H1 (cell line): Measurements from ENCODE around the gene OR2T34. TPM values are rescaled to one million over a fixed set of nuclear protein-coding genes. Genes with fewer than 3 reads are reported as not detected.

Experiments
- FOSL1 ChIP-seq: IDR thresholded peaks from 2 replicates; pipeline ENCODE4 v1.6.1; 2011; ENCODE audit warnings: mild to moderate bottlenecking, low read depth, low read length, moderate library complexity; ENCODE audit not compliant: insufficient read depth
- GABPA ChIP-seq: IDR thresholded peaks from 2 replicates; pipeline ENCODE4 v1.6.1; 2011; ENCODE audit warnings: mild to moderate bottlenecking, low read length, moderate library complexity, borderline replicate concordance; ENCODE audit not compliant: insufficient read depth
- YY1 ChIP-seq: IDR thresholded peaks from 2 replicates; pipeline ENCODE4 v1.6.1; 2011; ENCODE audit warnings: low read depth, mild to moderate bottlenecking, low read length
- polyA plus RNA-seq, 7 experiments: library from polyadenylated mRNA; depleted of rRNA in 3 of 7; stranded (reverse) in 5 of 7; unstranded in 2 of 7; fragments of >200 nt in 5 of 7; fragments of 200-250 nt in 2 of 7; gene quantifications; 1 replicate in 5 of 7; 2 replicates in 1 of 7; 4 replicates in 1 of 7; pipeline versions ENCODE4 v1.2.1 to v1.2.3, GENCODE V29; 2011 to 2013; ENCODE audit warnings: missing spikeins in 2 of 7, mixed read lengths in 2 of 7
- total RNA-seq: library from RNA; stranded (reverse); fragmentation: NEBNext Ultra II Directional; extraction: Animal tissue kit (Norgen Biotek cat#: 25700); gene quantifications from 2 replicates; pipeline ENCODE4 v1.2.1, GENCODE V29; 2021
- TF ChIP-seq, protein P1 (sequence below): fragments of 300-600 bp; sonication (generic); IDR thresholded peaks from 2 replicates; pipeline ENCODE4 v1.7.1; 2012; ENCODE audit warnings: low read length, moderate library complexity, mild to moderate bottlenecking, inconsistent platforms; ENCODE audit not compliant: insufficient replicate concordance

Gene OR2T34
- total and polyA plus RNA-seq, 2 of the 8 experiments (the other 6 are each of a cell fraction or from before 2014, with no cell fraction given), result not detected

GRCh38 chr1:248593226-248593625 lies 18.7 kb upstream of the OR2T34 start (continued):
- TF ChIP-seq, protein P1, sequence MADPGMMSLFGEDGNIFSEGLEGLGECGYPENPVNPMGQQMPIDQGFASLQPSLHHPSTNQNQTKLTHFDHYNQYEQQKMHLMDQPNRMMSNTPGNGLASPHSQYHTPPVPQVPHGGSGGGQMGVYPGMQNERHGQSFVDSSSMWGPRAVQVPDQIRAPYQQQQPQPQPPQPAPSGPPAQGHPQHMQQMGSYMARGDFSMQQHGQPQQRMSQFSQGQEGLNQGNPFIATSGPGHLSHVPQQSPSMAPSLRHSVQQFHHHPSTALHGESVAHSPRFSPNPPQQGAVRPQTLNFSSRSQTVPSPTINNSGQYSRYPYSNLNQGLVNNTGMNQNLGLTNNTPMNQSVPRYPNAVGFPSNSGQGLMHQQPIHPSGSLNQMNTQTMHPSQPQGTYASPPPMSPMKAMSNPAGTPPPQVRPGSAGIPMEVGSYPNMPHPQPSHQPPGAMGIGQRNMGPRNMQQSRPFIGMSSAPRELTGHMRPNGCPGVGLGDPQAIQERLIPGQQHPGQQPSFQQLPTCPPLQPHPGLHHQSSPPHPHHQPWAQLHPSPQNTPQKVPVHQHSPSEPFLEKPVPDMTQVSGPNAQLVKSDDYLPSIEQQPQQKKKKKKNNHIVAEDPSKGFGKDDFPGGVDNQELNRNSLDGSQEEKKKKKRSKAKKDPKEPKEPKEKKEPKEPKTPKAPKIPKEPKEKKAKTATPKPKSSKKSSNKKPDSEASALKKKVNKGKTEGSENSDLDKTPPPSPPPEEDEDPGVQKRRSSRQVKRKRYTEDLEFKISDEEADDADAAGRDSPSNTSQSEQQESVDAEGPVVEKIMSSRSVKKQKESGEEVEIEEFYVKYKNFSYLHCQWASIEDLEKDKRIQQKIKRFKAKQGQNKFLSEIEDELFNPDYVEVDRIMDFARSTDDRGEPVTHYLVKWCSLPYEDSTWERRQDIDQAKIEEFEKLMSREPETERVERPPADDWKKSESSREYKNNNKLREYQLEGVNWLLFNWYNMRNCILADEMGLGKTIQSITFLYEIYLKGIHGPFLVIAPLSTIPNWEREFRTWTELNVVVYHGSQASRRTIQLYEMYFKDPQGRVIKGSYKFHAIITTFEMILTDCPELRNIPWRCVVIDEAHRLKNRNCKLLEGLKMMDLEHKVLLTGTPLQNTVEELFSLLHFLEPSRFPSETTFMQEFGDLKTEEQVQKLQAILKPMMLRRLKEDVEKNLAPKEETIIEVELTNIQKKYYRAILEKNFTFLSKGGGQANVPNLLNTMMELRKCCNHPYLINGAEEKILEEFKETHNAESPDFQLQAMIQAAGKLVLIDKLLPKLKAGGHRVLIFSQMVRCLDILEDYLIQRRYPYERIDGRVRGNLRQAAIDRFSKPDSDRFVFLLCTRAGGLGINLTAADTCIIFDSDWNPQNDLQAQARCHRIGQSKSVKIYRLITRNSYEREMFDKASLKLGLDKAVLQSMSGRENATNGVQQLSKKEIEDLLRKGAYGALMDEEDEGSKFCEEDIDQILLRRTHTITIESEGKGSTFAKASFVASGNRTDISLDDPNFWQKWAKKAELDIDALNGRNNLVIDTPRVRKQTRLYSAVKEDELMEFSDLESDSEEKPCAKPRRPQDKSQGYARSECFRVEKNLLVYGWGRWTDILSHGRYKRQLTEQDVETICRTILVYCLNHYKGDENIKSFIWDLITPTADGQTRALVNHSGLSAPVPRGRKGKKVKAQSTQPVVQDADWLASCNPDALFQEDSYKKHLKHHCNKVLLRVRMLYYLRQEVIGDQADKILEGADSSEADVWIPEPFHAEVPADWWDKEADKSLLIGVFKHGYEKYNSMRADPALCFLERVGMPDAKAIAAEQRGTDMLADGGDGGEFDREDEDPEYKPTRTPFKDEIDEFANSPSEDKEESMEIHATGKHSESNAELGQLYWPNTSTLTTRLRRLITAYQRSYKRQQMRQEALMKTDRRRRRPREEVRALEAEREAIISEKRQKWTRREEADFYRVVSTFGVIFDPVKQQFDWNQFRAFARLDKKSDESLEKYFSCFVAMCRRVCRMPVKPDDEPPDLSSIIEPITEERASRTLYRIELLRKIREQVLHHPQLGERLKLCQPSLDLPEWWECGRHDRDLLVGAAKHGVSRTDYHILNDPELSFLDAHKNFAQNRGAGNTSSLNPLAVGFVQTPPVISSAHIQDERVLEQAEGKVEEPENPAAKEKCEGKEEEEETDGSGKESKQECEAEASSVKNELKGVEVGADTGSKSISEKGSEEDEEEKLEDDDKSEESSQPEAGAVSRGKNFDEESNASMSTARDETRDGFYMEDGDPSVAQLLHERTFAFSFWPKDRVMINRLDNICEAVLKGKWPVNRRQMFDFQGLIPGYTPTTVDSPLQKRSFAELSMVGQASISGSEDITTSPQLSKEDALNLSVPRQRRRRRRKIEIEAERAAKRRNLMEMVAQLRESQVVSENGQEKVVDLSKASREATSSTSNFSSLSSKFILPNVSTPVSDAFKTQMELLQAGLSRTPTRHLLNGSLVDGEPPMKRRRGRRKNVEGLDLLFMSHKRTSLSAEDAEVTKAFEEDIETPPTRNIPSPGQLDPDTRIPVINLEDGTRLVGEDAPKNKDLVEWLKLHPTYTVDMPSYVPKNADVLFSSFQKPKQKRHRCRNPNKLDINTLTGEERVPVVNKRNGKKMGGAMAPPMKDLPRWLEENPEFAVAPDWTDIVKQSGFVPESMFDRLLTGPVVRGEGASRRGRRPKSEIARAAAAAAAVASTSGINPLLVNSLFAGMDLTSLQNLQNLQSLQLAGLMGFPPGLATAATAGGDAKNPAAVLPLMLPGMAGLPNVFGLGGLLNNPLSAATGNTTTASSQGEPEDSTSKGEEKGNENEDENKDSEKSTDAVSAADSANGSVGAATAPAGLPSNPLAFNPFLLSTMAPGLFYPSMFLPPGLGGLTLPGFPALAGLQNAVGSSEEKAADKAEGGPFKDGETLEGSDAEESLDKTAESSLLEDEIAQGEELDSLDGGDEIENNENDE, result no peak
- TF ChIP-seq YY1 (no peak), FOSL1 (no peak), GABPA (no peak)
